ENCODE measurements around the gene CXCR6.

Gene CXCR6

GRCh38 chr3:45969116-45969515 lies 25.9 kb downstream of the CXCR6 start:
- no peak for DNase-seq (ENCODE audit: low read depth)

- DNase-seq (ENCODE audit: low read depth): no peak
Measured at GRCh38 chr3:45969953-45970352, 26.7 kb downstream of the CXCR6 start.

GRCh38 chr3:45972534-45973402 lies 29.5 kb downstream of the CXCR6 start:
- no peak for DNase-seq (ENCODE audit: low read depth)

GRCh38 chr3:45974686-45975085 lies 31.4 kb downstream of the CXCR6 start:
- no peak for DNase-seq (ENCODE audit: low read depth)

- DNase-seq (ENCODE audit: low read depth): no peak
Measured at GRCh38 chr3:45975686-45976085, 32.4 kb downstream of the CXCR6 start.

- peak; percentile 28 for DNase-seq (ENCODE audit: low read depth)
Measured at GRCh38 chr3:45976191-45977091, 33.2 kb downstream of the CXCR6 start.

GRCh38 chr3:45978006-45978761 lies 34.9 kb downstream of the CXCR6 start:
- DNase-seq (ENCODE audit: low read depth): no peak

GRCh38 chr3:45979378-45979777 lies 36.1 kb downstream of the CXCR6 start:
- no peak for DNase-seq (ENCODE audit: low read depth)

GRCh38 chr3:45980229-45980813 lies 37.1 kb downstream of the CXCR6 start:
- DNase-seq (ENCODE audit: low read depth): no peak

GRCh38 chr3:45980819-45981218 lies 37.6 kb downstream of the CXCR6 start:
- no peak for DNase-seq (ENCODE audit: low read depth)

- no peak for DNase-seq (ENCODE audit: low read depth)
Measured at GRCh38 chr3:45981346-45982074, 38.2 kb downstream of the CXCR6 start.

GRCh38 chr3:45983770-45984169 lies 40.5 kb downstream of the CXCR6 start:
- DNase-seq (ENCODE audit: low read depth): no peak

- no peak for DNase-seq (ENCODE audit: low read depth)
Measured at GRCh38 chr3:45984331-45985312, 41.4 kb downstream of the CXCR6 start.

GRCh38 chr3:45985532-45986302 lies 42.5 kb downstream of the CXCR6 start:
- DNase-seq (ENCODE audit: low read depth): no peak

- DNase-seq (ENCODE audit: low read depth): no peak
Measured at GRCh38 chr3:45986303-45986982, 43.2 kb downstream of the CXCR6 start.

- no peak for DNase-seq (ENCODE audit: low read depth)
Measured at GRCh38 chr3:45987368-45988291, 44.4 kb downstream of the CXCR6 start.

GRCh38 chr3:45988362-45988761 lies 45.1 kb downstream of the CXCR6 start:
- no peak for DNase-seq (ENCODE audit: low read depth)

All from activated gamma-delta T cell treated with anti-CD3 and anti-CD28 coated beads, Interleukin-2, amount 50 U/mL, for 16 hours (primary cell).